SU-DHL-6 (cell line): ENCODE data around the gene KCND2.

Experiments used
- EZH2phosphoT487 ChIP-seq: fragments of 200-600 bp; sonication (generic), shearing (Covaris generic); conservative IDR thresholded peaks from 2 replicates; pipeline ENCODE4 v1.6.1; 2018; ENCODE audit warnings: mild to moderate bottlenecking, antibody characterized with exemption, low read length, moderate library complexity, mixed read lengths
- TF ChIP-seq, protein P1 (sequence below): fragments of 200-600 bp; sonication (generic); IDR thresholded peaks from one replicate; pipeline ENCODE4 v1.5.1; 2017; ENCODE audit warnings: antibody characterized with exemption, mild to moderate bottlenecking, low read length, moderate library complexity; ENCODE audit not compliant: insufficient read depth, poor library complexity, severe bottlenecking

DNA sequence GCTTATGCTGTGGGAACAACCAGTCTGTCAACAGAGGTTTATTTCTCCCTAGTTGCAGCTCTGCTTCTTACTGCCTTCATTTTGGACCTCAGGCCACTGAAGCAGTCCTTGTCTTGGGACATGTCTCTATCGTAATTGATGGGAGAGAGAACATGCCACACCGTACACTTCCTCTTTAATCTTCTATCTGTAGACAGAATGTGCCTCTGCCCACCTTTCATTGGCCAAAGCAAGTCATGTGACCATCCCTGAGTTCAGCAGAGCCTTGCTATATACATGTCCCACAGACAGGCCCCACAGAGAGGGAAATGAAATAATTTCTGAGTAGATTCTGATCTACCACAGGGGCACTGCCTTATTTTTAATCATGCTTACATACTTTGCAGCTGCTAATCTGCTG lies 98.0 kb downstream of the KCND2 start:
- TF ChIP-seq, protein P1, sequence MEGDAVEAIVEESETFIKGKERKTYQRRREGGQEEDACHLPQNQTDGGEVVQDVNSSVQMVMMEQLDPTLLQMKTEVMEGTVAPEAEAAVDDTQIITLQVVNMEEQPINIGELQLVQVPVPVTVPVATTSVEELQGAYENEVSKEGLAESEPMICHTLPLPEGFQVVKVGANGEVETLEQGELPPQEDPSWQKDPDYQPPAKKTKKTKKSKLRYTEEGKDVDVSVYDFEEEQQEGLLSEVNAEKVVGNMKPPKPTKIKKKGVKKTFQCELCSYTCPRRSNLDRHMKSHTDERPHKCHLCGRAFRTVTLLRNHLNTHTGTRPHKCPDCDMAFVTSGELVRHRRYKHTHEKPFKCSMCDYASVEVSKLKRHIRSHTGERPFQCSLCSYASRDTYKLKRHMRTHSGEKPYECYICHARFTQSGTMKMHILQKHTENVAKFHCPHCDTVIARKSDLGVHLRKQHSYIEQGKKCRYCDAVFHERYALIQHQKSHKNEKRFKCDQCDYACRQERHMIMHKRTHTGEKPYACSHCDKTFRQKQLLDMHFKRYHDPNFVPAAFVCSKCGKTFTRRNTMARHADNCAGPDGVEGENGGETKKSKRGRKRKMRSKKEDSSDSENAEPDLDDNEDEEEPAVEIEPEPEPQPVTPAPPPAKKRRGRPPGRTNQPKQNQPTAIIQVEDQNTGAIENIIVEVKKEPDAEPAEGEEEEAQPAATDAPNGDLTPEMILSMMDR, result no peak
- no peak for TF ChIP-seq EZH2phosphoT487
